ENCODE data around the gene GALNTL6. TPM values are rescaled to one million over a fixed set of nuclear protein-coding genes. Genes with fewer than 3 reads are reported as not detected.

The GALNTL6 gene
- total RNA-seq, 4 donors from 2014 or later: not detected

DNA sequence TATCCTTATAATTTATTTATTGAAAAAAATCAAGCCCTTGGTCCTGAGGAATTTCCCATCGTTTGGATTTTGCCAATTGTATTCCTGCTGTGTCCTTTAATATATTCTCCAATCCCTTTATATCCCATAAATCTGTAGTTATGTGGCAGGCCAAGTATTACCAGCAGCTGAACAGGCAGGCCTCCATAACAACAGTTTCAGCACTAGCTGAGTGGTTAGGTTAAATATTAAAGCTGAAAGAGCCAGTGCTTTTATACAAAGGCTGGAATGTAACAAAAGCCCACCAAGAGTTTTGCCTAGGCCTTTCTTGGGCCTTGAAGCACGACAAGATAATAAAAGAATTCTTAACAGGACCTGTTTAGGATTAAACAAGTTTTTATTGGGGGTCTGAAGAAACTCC, 988.8 kb downstream of the GALNTL6 start:
- TF ChIP-seq, protein P1, sequence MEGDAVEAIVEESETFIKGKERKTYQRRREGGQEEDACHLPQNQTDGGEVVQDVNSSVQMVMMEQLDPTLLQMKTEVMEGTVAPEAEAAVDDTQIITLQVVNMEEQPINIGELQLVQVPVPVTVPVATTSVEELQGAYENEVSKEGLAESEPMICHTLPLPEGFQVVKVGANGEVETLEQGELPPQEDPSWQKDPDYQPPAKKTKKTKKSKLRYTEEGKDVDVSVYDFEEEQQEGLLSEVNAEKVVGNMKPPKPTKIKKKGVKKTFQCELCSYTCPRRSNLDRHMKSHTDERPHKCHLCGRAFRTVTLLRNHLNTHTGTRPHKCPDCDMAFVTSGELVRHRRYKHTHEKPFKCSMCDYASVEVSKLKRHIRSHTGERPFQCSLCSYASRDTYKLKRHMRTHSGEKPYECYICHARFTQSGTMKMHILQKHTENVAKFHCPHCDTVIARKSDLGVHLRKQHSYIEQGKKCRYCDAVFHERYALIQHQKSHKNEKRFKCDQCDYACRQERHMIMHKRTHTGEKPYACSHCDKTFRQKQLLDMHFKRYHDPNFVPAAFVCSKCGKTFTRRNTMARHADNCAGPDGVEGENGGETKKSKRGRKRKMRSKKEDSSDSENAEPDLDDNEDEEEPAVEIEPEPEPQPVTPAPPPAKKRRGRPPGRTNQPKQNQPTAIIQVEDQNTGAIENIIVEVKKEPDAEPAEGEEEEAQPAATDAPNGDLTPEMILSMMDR (IDR thresholded peaks at IDR 0.05; ENCODE audit: low read depth): no peak

DNA sequence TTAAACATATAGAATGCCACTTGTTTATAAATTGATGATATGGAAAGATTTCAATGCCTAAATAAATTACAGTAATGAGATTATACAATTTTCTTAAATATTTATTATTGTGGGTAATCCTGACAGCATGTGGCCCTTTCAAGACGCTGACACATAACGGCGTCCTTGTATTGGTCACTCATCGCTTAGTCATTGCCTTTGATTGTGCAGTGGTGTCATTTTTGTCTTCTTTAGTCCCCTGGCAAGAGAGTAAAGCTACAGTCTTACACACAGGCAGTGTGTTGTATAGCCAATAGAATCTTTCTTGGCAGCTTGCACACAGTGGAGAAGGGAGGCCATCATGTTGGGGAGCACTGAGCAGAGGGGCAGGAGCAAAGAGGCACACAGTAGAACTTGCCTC, 993.6 kb downstream of the GALNTL6 start:
- TF ChIP-seq, protein P1 (IDR thresholded peaks at IDR 0.05; ENCODE audit: low read depth): no peak

DNA sequence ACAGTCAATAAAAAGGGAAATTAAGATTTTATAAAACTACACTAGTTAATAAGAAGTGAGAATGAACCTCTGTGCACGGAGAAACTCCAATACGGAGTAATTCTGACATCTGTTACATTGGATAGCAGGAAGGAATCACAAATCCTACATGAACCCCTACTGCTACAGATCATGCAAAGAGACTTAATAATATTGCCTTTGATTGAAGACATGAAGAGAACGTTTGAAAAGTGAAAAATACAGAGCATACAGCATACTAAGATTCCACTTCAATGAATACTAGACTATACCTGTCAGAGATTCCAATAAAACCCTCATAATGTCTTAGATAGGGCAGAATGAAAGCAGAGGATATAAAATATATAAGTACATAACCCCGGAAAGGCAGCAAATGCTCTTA, 995.0 kb downstream of the GALNTL6 start:
- TF ChIP-seq, protein P1 (IDR thresholded peaks at IDR 0.05; ENCODE audit: low read depth): no peak

DNA sequence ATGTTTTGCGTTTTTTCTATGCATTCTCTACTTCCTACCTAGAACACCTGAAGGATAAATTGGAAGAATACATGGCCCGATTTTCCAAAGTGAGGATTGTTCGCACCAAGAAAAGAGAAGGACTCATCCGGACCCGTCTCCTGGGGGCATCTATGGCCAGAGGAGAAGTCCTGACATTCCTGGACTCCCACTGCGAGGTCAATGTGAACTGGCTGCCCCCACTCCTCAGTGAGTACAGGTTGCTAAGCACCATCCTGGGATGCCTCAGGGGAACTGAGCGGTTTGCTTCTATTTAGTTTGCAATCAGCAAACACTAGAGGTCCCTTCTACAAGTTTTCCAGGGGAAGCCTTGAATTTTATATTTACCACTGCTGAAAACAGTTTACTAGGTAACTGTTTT, 996.1 kb downstream of the GALNTL6 start:
- TF ChIP-seq, protein P1 (IDR thresholded peaks at IDR 0.05; ENCODE audit: low read depth): no peak

DNA sequence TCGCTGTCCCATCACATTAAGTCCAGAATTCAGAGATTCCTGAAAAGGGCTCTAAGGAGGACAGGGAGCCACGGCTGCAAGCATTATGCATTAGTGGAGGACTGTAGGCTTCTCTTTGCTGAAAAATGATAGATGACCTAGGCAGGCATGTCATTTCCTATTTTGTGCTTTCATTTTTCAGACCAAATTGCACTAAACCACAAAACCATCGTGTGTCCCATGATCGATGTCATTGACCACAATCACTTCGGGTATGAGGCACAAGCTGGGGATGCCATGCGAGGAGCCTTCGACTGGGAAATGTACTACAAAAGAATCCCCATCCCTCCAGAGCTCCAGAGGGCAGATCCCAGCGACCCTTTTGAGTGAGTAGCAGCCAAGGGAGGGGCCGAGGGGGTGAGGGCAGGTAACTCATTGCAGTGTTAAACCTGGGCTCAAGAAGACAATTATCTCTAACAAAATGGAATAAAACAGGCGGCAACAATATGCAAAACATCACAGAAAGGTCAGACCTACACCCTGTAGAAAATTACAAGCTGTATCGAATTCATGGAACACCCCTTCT, 1000.2 kb downstream of the GALNTL6 start:
- TF ChIP-seq, protein P1 (IDR thresholded peaks at IDR 0.05; ENCODE audit: low read depth): no peak

DNA sequence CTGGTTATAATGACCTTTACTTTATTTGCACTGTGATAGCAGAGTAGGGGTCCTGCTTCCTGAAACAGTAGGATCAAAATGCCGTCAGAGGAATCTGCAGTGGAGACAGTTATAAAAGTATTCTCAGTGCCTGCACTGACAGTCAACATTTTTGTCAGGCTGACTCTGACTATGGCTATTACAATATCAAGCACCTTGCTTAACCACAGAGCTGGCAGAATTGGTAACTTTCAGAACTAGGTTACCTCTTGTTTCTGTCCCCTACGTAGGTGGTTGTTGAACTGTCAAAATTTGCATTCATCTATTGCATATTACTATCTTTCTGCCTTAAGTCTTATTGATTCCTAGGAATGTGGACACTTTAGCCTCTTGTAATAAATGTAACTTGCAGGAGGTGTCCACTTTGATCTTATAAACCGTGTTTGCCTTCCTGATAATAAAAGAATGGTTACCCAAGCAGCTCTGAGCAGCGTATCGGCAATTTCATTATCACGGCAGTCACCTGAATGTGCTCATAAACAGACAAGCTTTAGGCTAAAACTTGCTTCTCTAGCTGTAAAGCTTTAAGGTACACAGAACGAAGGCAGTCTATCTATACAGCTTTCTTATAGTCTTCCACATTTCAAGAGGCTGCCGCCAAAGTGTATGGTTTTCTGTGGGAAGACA, 1002.4 kb downstream of the GALNTL6 start:
- TF ChIP-seq, protein P1 (IDR thresholded peaks at IDR 0.05; ENCODE audit: low read depth): no peak

DNA sequence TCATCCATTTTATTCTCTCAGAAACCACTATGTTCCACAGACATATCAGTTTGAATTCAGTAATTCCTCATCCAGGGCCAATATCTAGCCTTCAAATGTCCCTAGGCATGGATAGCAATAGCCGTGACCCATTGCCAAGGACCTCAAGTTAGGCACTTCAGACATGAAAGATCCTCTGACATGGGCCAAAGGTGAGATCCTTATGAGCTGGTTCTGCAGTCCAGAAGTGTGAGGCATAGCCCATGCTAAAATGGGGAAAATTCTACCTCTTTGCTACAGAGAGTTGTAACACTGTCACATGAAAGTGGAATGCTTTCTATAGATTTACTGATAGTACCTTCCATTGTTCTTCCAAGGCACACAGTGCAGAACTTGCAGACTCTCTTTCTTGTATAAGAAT, 1005.7 kb downstream of the GALNTL6 start:
- TF ChIP-seq, protein P1 (IDR thresholded peaks at IDR 0.05; ENCODE audit: low read depth): no peak
